ENCODE data around the gene SPG21.

The SPG21 gene

GRCh38 chr15:64938192-64938591 is 51.5 kb downstream of the SPG21 start:
- no peak for DNase-seq (ENCODE audit: low read depth)

GRCh38 chr15:64934023-64934422 is 55.7 kb downstream of the SPG21 start:
- no peak for DNase-seq (ENCODE audit: low read depth)

GRCh38 chr15:64931381-64931780 is 58.3 kb downstream of the SPG21 start:
- no peak for DNase-seq (ENCODE audit: low read depth)

- no peak for DNase-seq (ENCODE audit: low read depth)
Observed at GRCh38 chr15:64930778-64931371, 58.8 kb downstream of the SPG21 start.

GRCh38 chr15:64930019-64930652 is 59.6 kb downstream of the SPG21 start:
- no peak for DNase-seq (ENCODE audit: low read depth)

GRCh38 chr15:64928626-64929220 is 61.0 kb downstream of the SPG21 start:
- DNase-seq (ENCODE audit: low read depth) = no peak

GRCh38 chr15:64926661-64927060 is 63.1 kb downstream of the SPG21 start:
- no peak for DNase-seq (ENCODE audit: low read depth)

GRCh38 chr15:64925335-64926330 is 64.1 kb downstream of the SPG21 start:
- DNase-seq (ENCODE audit: low read depth) = no peak

- no peak for DNase-seq (ENCODE audit: low read depth)
Observed at GRCh38 chr15:64923546-64923945, 66.2 kb downstream of the SPG21 start.

- no peak for DNase-seq (ENCODE audit: low read depth)
Observed at GRCh38 chr15:64921711-64922110, 68.0 kb downstream of the SPG21 start.

GRCh38 chr15:64919721-64920120 is 70.0 kb downstream of the SPG21 start:
- no peak for DNase-seq (ENCODE audit: low read depth)

GRCh38 chr15:64917211-64917610 is 72.5 kb downstream of the SPG21 start:
- DNase-seq (ENCODE audit: low read depth) = no peak

GRCh38 chr15:64916365-64916764 is 73.3 kb downstream of the SPG21 start:
- no peak for DNase-seq (ENCODE audit: low read depth)

GRCh38 chr15:64915518-64916227 is 74.0 kb downstream of the SPG21 start:
- no peak for DNase-seq (ENCODE audit: low read depth)

All from GM04503 (cell line).